ENCODE data around the gene POLR2A. TPM values are rescaled to one million over a fixed set of nuclear protein-coding genes. Genes with fewer than 3 reads are reported as not detected.

POLR2A gene
- total RNA-seq, 1 experiment from 2014 or later = 47.1 TPM

- POLR2A ChIA-PET (ENCODE audit: unreplicated experiment) = no interaction called here
- TF ChIP-seq EZH2 (IDR thresholded peaks at IDR 0.05; ENCODE audit: low read length, unreplicated experiment) (no peak), CTCF (conservative IDR thresholded peaks at IDR 0.05; ENCODE audit: low read depth, low read length) (no peak), EZH2phosphoT487 (IDR thresholded peaks at IDR 0.05; ENCODE audit: borderline replicate concordance, low read length) (no peak)
- H3K4me3 ChIP-seq (ENCODE audit: low read length) = no peak overlapping the region
- no peaks in the 10 kb centered on the region for H3K4me1 ChIP-seq (ENCODE audit: insufficient read depth, low read length)
- H3K9me2 ChIP-seq (replicated peaks; ENCODE audit: low read length) = no peaks in the 10 kb centered on the region
- peaks cover 37% of the 10 kb centered on the region for H3K36me3 ChIP-seq (ENCODE audit: low read depth, low read length)
- H2AFZ ChIP-seq (ENCODE audit: low read length) = no peak overlapping the region
- CTCF ChIA-PET = no interaction called here
- H3K27me3 ChIP-seq (ENCODE audit: low read length) = no peaks in the 10 kb centered on the region
- H4K20me1 ChIP-seq (ENCODE audit: low read length) = peaks cover 42% of the 10 kb centered on the region
- H3K9me3 ChIP-seq (ENCODE audit: low read length) = no peaks in the 10 kb centered on the region
- intact Hi-C loops (cut with micrococcal nuclease) = no loop called here
- ATAC-seq (no peak), DNase-seq (no peak)
- H3K4me2 ChIP-seq (ENCODE audit: low read length) = no peak overlapping the region
- no TSS peak for BruUV-seq (replicated peaks)
- no peaks in the 10 kb centered on the region for H3F3A ChIP-seq (ENCODE audit: low read length, unreplicated experiment)
- peaks cover 69% of the 10 kb centered on the region for H3K79me2 ChIP-seq (ENCODE audit: low read length)
- H3K9ac ChIP-seq (ENCODE audit: low read length) = no peak overlapping the region
- H3K27ac ChIP-seq (ENCODE audit: low read length) = no peak overlapping the region
Measured at GRCh38 chr17:7493941-7494340, 9.8 kb downstream of the POLR2A start.

GRCh38 chr17:7495906-7496434 is 11.8 kb downstream of the POLR2A start:
- ChIA-PET CTCF (no interaction called here), POLR2A (ENCODE audit: unreplicated experiment) (no interaction called here)
- no peaks in the 10 kb centered on the region for H3K9me3 ChIP-seq (ENCODE audit: low read length)
- H3K27ac ChIP-seq (ENCODE audit: low read length) = no peak overlapping the region
- H3F3A ChIP-seq (ENCODE audit: low read length, unreplicated experiment) = no peaks in the 10 kb centered on the region
- DNase-seq (no peak), ATAC-seq (no peak)
- no peaks in the 10 kb centered on the region for H3K9me2 ChIP-seq (replicated peaks; ENCODE audit: low read length)
- no peak overlapping the region for H3K4me3 ChIP-seq (ENCODE audit: low read length)
- no peak overlapping the region for H2AFZ ChIP-seq (ENCODE audit: low read length)
- H3K4me2 ChIP-seq (ENCODE audit: low read length) = no peak overlapping the region
- no peak overlapping the region for H3K9ac ChIP-seq (ENCODE audit: low read length)
- TF ChIP-seq EZH2phosphoT487 (IDR thresholded peaks at IDR 0.05; ENCODE audit: borderline replicate concordance, low read length) (no peak), CTCF (conservative IDR thresholded peaks at IDR 0.05; ENCODE audit: low read depth, low read length) (no peak)
- no TSS peak for BruUV-seq (replicated peaks)
- H3K36me3 ChIP-seq (ENCODE audit: low read depth, low read length) = peaks cover 47% of the 10 kb centered on the region
- H3K27me3 ChIP-seq (ENCODE audit: low read length) = no peaks in the 10 kb centered on the region
- H3K4me1 ChIP-seq (ENCODE audit: insufficient read depth, low read length) = no peaks in the 10 kb centered on the region
- peaks cover 26% of the 10 kb centered on the region for H4K20me1 ChIP-seq (ENCODE audit: low read length)
- intact Hi-C loops (cut with micrococcal nuclease) = no loop called here
- peaks cover 49% of the 10 kb centered on the region for H3K79me2 ChIP-seq (ENCODE audit: low read length)

- Histone ChIP-seq H4K20me1 (ENCODE audit: low read length) (peaks cover 22% of the 10 kb centered on the region), H3K4me3 (ENCODE audit: low read length) (no peak overlapping the region), H3K36me3 (ENCODE audit: low read depth, low read length) (peaks cover 50% of the 10 kb centered on the region)
Measured at GRCh38 chr17:7496470-7497183, 12.5 kb downstream of the POLR2A start.

More at GRCh38 chr17:7496470-7497183, 12.5 kb downstream of the POLR2A start:
- CTCF ChIA-PET = no interaction called here
- H3K9me3 ChIP-seq (ENCODE audit: low read length) = no peaks in the 10 kb centered on the region
- intact Hi-C loops (cut with micrococcal nuclease) = no loop called here
- no peak overlapping the region for H3K27ac ChIP-seq (ENCODE audit: low read length)
- no peak overlapping the region for H3K9ac ChIP-seq (ENCODE audit: low read length)
- POLR2A ChIA-PET (ENCODE audit: unreplicated experiment) = no interaction called here
- no peak overlapping the region for H2AFZ ChIP-seq (ENCODE audit: low read length)
- DNase-seq (no peak), ATAC-seq (no peak)
- no peak overlapping the region for H3K4me2 ChIP-seq (ENCODE audit: low read length)
- H3K4me1 ChIP-seq (ENCODE audit: insufficient read depth, low read length) = no peaks in the 10 kb centered on the region
- H3K9me2 ChIP-seq (replicated peaks; ENCODE audit: low read length) = no peaks in the 10 kb centered on the region
- H3K79me2 ChIP-seq (ENCODE audit: low read length) = peaks cover 43% of the 10 kb centered on the region
- H3K27me3 ChIP-seq (ENCODE audit: low read length) = no peaks in the 10 kb centered on the region
- no peaks in the 10 kb centered on the region for H3F3A ChIP-seq (ENCODE audit: low read length, unreplicated experiment)
- TSS peak; percentile 62 for BruUV-seq (replicated peaks)
- no peak for TF ChIP-seq CTCF (conservative IDR thresholded peaks at IDR 0.05; ENCODE audit: low read depth, low read length)
